GM13976 (cell line): Measurements from ENCODE around the gene HELZ2.
"Not testable (repeated sequence)": the region's sequence is repeated elsewhere in the genome, so short reads cannot be mapped to it uniquely, and the experiment has no call there.

ENCODE experiments used
- DNase-seq: peaks from one replicate; pipeline ENCODE4 v3.0.0; 2012; ENCODE audit warnings: low spot score
- CTCF ChIP-seq: IDR thresholded peaks from 2 replicates; pipeline ENCODE4 v1.5.1; 2012; ENCODE audit warnings: borderline replicate concordance, mild to moderate bottlenecking; ENCODE audit not compliant: insufficient read depth; ENCODE audit errors: extremely low read depth, missing control alignments, control extremely low read depth
- in situ Hi-C: fragments of 300-500 bp; cut with MboI; formaldehyde crosslinking; loops from one replicate; pipeline ENCODE4 v1.12.0; 2022; ENCODE audit warnings: low sequenced_read_pairs, mixed read lengths, inconsistent platforms; ENCODE audit not compliant: unreplicated experiment

HELZ2 gene

GRCh38 chr20:63618291-63618980 lies 44.4 kb upstream of the HELZ2 start:
- no peak for TF ChIP-seq CTCF
- in situ Hi-C loops, result no loop called here
- no peak for DNase-seq

GRCh38 chr20:63617876-63618265 lies 43.8 kb upstream of the HELZ2 start:
- in situ Hi-C loops, result no loop called here
- TF ChIP-seq CTCF, result no peak
- no peak for DNase-seq

- in situ Hi-C loops, result no loop called here
- no peak for TF ChIP-seq CTCF
- DNase-seq, result no peak
These were observed 43.2 kb upstream of the HELZ2 start for GRCh38 chr20:63617092-63617875.

- in situ Hi-C loops, DNase-seq: not testable (repeated sequence)
These were observed 40.0 kb upstream of the HELZ2 start for GRCh38 chr20:63613863-63614594.

GRCh38 chr20:63612276-63612931 lies 38.4 kb upstream of the HELZ2 start:
- in situ Hi-C loops, result no loop called here
- TF ChIP-seq CTCF, result no peak
- no peak for DNase-seq

- in situ Hi-C loops, result no loop called here
- DNase-seq, result no peak
- TF ChIP-seq CTCF, result no peak
These were observed 37.6 kb upstream of the HELZ2 start for GRCh38 chr20:63611646-63612045.
